ENCODE measurements around the gene SIAH3.

DNA sequence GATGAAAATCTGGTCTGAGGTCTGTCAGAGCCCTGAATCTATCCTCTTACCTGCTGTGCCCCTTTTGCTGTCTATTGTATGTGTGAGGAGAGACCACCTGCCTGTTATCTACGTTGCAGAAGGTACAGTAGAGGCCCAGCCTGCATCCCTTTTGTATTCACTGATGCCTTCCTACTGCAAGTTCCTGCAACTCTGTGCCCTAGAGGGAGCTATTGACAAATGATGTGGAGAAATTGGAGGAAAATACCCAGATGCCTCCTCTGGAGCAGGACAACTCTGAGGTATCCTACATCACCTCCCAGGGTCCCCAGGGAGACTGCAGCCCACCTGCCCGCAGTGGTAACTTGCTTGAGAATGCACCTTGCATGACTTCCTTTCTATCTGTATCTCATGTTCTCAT, 33.7 kb downstream of the SIAH3 start:
- TF ChIP-seq EZH2 (IDR thresholded peaks at IDR 0.05; ENCODE audit: borderline replicate concordance, low read depth, low read length, severe bottlenecking) = no peak
- TF ChIP-seq, protein P1, sequence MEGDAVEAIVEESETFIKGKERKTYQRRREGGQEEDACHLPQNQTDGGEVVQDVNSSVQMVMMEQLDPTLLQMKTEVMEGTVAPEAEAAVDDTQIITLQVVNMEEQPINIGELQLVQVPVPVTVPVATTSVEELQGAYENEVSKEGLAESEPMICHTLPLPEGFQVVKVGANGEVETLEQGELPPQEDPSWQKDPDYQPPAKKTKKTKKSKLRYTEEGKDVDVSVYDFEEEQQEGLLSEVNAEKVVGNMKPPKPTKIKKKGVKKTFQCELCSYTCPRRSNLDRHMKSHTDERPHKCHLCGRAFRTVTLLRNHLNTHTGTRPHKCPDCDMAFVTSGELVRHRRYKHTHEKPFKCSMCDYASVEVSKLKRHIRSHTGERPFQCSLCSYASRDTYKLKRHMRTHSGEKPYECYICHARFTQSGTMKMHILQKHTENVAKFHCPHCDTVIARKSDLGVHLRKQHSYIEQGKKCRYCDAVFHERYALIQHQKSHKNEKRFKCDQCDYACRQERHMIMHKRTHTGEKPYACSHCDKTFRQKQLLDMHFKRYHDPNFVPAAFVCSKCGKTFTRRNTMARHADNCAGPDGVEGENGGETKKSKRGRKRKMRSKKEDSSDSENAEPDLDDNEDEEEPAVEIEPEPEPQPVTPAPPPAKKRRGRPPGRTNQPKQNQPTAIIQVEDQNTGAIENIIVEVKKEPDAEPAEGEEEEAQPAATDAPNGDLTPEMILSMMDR (IDR thresholded peaks at IDR 0.05; ENCODE audit: borderline replicate concordance, extremely low read depth, low read length, poor library complexity, severe bottlenecking) = no peak

Measured in DND-41 (cell line).